BLaER1 treated with 17β-estradiol and CSF1 and Interleukin-3, amounts not matched to agents 10 nM and 100 nM (cell line): Measurements from ENCODE around the gene PMEPA1.

Experiments
- H3K27ac ChIP-seq, 11 experiments: shearing (Covaris generic); formaldehyde crosslinking; 2 replicates each; pipeline ENCODE4 v1.8.1; 2022
- H3K27me3 ChIP-seq, 11 experiments: shearing (Covaris generic); formaldehyde crosslinking; 2 replicates each; pipeline ENCODE4 v1.8.1; 2022
- H3K36me3 ChIP-seq, 11 experiments: shearing (Covaris generic); formaldehyde crosslinking; 2 replicates each; pipeline ENCODE4 v1.8.1; 2022
- H3K4me1 ChIP-seq, 10 experiments: shearing (Covaris generic); formaldehyde crosslinking; 2 replicates each; pipeline ENCODE4 v1.8.1; 2022
- H3K4me2 ChIP-seq, 11 experiments: shearing (Covaris generic); formaldehyde crosslinking; 2 replicates each; pipeline ENCODE4 v1.8.1; 2022
- H3K4me3 ChIP-seq, 10 experiments: shearing (Covaris generic); formaldehyde crosslinking; 2 replicates each; pipeline ENCODE4 v1.8.1; 2022
- H3K9ac ChIP-seq, 11 experiments: shearing (Covaris generic); formaldehyde crosslinking; 2 replicates each; pipeline ENCODE4 v1.8.1; 2022
- H3K9me3 ChIP-seq, 11 experiments: shearing (Covaris generic); formaldehyde crosslinking; replicated peaks in 1 of 11; 2 replicates each; pipeline ENCODE4 v1.8.1; 2022
- H4K20me1 ChIP-seq, 11 experiments: shearing (Covaris generic); formaldehyde crosslinking; 2 replicates each; pipeline ENCODE4 v1.8.1; 2022
- Cebpa-rat ChIP-seq, 11 experiments: shearing (Covaris generic); IDR thresholded peaks; 2 replicates each; pipeline ENCODE4 v1.8.1; 2022

Gene PMEPA1

DNA sequence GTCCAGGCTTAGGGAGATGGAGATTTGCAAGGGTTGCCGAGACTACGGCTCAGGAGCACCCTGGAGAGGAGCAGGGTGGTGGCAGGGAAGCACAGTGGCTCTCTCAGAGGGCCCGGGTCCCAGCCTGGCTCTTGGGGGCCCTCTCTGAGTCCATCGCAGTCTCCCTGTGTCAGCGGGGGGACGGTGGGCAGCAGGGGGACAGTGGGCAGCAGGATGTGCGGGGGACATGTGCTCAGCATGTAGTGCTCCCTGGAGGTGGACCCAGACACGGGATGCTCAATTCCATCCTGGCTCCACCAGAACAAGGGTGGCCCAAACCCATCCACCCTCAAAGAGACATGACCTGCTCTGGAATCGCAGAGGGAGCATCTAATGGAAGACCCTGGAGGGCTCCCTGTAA is 46.6 kb downstream of the PMEPA1 start:
- H3K27me3 ChIP-seq = peaks cover 0 to 6% (median 0%) of the 10 kb centered on the region in 11 experiments; a peak in 2 of 22 replicates
- H3K9ac ChIP-seq = peak overlapping the region in 4 of 11 experiments; percentile 41 to 61 (median 44); a peak in 4 of 22 replicates
- peaks cover 0 to 100% (median 67%) of the 10 kb centered on the region in 11 experiments; a peak in 14 of 22 replicates for H4K20me1 ChIP-seq
- peak overlapping the region in 4 of 11 experiments; percentile 4 to 36 (median 10); a peak in 3 of 22 replicates for H3K27ac ChIP-seq
- no peak overlapping the region for H3K4me3 ChIP-seq
- H3K9me3 ChIP-seq = no peaks in the 10 kb centered on the region
- peaks cover 7 to 100% (median 97%) of the 10 kb centered on the region in 10 experiments; a peak in 18 of 20 replicates for H3K4me1 ChIP-seq
- TF ChIP-seq Cebpa-rat (IDR thresholded peaks at IDR 0.05) = no peak
- H3K36me3 ChIP-seq = peaks cover 0 to 11% (median 0%) of the 10 kb centered on the region in 11 experiments; a peak in 3 of 22 replicates
- H3K4me2 ChIP-seq = peak overlapping the region in 9 of 11 experiments; percentile 15 to 93 (median 74); a peak in 16 of 22 replicates

- H3K4me2 ChIP-seq = peak overlapping the region in 9 of 11 experiments; percentile 15 to 93 (median 74); a peak in 16 of 22 replicates
- no peaks in the 10 kb centered on the region for H3K9me3 ChIP-seq
- peaks cover 0 to 100% (median 70%) of the 10 kb centered on the region in 11 experiments; a peak in 14 of 22 replicates for H4K20me1 ChIP-seq
- peak overlapping the region in 4 of 11 experiments; percentile 41 to 61 (median 44); a peak in 5 of 22 replicates for H3K9ac ChIP-seq
- no peak for TF ChIP-seq Cebpa-rat (IDR thresholded peaks at IDR 0.05)
- H3K27ac ChIP-seq = peak overlapping the region in 4 of 11 experiments; percentile 4 to 36 (median 10); a peak in 4 of 22 replicates
- peaks cover 0 to 17% (median 0%) of the 10 kb centered on the region in 11 experiments; a peak in 6 of 22 replicates for H3K36me3 ChIP-seq
- H3K4me1 ChIP-seq = peaks cover 7 to 100% (median 97%) of the 10 kb centered on the region in 10 experiments; a peak in 18 of 20 replicates
- H3K27me3 ChIP-seq = peaks cover 0 to 6% (median 0%) of the 10 kb centered on the region in 11 experiments; a peak in 2 of 22 replicates
- H3K4me3 ChIP-seq = no peak overlapping the region
Observed at GRCh38 chr20:57662456-57663240, 47.2 kb downstream of the PMEPA1 start.

GRCh38 chr20:57661746-57662455 is 47.9 kb downstream of the PMEPA1 start:
- Histone ChIP-seq H3K4me3 (no peak overlapping the region), H3K9me3 (no peaks in the 10 kb centered on the region), H3K4me1 (peaks cover 7 to 100% (median 96%) of the 10 kb centered on the region in 10 experiments; a peak in 18 of 20 replicates), H3K36me3 (peaks cover 0 to 24% (median 5%) of the 10 kb centered on the region in 11 experiments; a peak in 10 of 22 replicates), H3K27me3 (peaks cover 0 to 3% (median 0%) of the 10 kb centered on the region in 11 experiments; a peak in 2 of 22 replicates), H3K9ac (no peak overlapping the region; a peak in 1 of 22 replicates), H3K4me2 (peak overlapping the region in 10 of 11 experiments; percentile 2 to 93 (median 64); a peak in 17 of 22 replicates), H4K20me1 (peaks cover 0 to 100% (median 67%) of the 10 kb centered on the region in 11 experiments; a peak in 14 of 22 replicates), H3K27ac (no peak overlapping the region)
- TF ChIP-seq Cebpa-rat (IDR thresholded peaks at IDR 0.05) = no peak

DNA sequence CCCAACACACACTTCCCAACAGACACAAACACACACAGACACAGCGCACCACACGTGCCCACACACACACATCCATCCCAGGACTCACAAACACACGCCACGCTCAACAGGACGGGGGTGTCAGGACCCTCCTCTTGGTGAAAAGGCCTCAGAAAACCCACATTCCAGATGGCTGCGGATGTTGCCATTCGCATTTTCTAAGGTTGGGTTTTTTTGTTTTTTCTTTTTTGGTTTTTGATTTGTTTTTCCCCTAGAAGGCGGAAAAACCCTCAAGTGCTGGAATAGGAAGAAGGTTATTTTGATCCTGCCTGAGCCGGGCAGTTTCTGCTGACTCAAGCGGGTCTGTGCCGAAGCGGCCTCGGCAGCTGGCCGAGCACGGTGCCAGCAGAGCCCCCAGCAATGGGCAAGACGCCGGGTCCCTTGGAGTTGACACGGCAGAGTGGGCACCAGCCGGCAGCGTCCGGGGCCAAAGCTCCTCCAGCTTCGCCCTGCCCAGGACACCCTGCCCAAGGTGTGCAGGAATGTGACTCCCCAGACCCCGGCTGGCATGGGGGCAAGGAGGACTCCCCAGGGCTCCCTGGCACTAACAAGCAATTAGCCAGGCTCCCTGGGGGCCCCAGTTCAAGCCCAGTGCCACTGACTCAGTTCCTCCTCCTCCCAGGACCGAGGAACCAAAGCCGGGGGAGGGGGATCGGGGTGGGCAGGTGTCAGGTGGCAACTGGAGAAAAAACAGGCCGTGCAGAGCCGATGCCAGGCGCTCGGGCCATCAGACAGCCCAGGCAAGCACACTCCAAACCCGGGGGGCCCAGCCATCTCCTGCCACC is 48.7 kb downstream of the PMEPA1 start:
- Histone ChIP-seq H3K27ac (no peak overlapping the region), H3K4me2 (peak overlapping the region; percentile 27 to 93 (median 63); a peak in 20 of 22 replicates), H3K27me3 (no peaks in the 10 kb centered on the region; a peak in 1 of 22 replicates), H3K9ac (no peak overlapping the region), H3K36me3 (peaks cover 0 to 32% (median 13%) of the 10 kb centered on the region in 11 experiments; a peak in 10 of 22 replicates), H3K9me3 (no peaks in the 10 kb centered on the region), H3K4me1 (peaks cover 7 to 100% (median 88%) of the 10 kb centered on the region in 10 experiments; a peak in 18 of 20 replicates), H4K20me1 (peaks cover 0 to 100% (median 72%) of the 10 kb centered on the region in 11 experiments; a peak in 14 of 22 replicates), H3K4me3 (no peak overlapping the region)
- TF ChIP-seq Cebpa-rat (IDR thresholded peaks at IDR 0.05) = no peak

DNA sequence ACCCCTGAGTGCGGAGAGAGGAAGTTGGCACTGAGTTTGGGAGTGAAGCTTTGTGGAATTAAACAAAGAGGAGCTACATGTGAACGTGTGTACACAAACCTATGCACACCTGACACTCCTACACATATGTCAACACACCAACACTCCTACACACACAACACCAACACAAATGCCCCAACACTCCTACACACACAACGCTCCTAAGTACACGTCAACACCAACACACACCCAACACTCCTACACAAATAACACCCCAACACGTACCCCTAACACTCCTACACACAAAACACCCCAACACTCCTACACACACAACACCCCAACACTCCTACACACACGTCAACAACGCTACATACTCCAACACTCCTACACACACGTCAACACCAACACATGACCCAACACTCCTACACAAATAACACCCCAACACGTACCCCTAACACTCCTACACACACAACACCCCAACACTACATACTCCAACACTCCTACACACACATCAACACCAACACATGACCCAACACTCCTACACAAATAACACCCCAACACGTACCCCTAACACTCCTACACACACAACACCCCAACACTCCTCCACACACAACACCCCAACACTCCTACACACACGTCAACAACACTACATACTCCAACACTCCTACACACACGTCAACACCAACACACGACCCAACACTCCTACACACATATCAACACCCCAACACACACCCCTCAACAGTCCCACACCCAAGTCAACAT is 49.5 kb downstream of the PMEPA1 start:
- no peak for TF ChIP-seq Cebpa-rat (IDR thresholded peaks at IDR 0.05)
- Histone ChIP-seq H3K27ac (no peak overlapping the region), H3K9me3 (no peaks in the 10 kb centered on the region), H3K36me3 (peaks cover 0 to 32% (median 15%) of the 10 kb centered on the region in 11 experiments; a peak in 10 of 22 replicates), H3K4me3 (no peak overlapping the region), H4K20me1 (peaks cover 0 to 100% (median 65%) of the 10 kb centered on the region in 11 experiments; a peak in 14 of 22 replicates), H3K4me1 (peaks cover 7 to 98% (median 82%) of the 10 kb centered on the region in 10 experiments; a peak in 18 of 20 replicates), H3K9ac (no peak overlapping the region), H3K27me3 (no peaks in the 10 kb centered on the region; a peak in 1 of 22 replicates), H3K4me2 (peak overlapping the region in 10 of 11 experiments; percentile 27 to 93 (median 64); a peak in 18 of 22 replicates)

DNA sequence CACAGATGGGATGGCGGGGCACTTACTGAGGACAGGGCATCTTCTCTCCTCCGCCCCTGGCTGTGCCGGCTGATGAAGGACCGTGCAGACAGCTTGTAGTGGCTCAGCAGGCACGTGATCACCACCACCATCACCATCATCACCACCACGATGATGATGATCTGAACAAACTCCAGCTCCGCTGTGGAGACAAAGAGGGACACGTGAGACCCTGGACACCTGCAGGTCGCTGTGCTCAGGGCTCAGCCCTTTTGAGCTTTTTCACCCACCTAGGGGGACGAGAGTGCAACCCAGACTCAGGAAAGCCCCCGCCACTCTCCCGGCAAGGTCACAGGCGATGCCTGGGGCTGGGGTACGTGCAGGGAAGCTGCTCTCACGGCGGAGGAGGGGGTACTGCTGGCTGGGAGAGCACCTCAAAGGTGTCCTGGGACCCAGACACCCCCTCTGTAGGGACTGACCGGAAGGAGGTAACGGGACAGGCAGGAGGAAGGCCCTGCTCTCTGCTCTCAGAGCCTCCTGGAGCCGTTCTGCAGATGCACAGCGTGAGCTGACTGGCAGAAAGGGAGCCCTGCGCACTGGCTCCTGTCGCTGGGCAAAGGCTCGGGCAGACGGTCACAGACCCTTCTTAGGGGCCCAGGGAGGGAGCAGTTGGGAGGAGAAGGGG is 50.2 kb downstream of the PMEPA1 start:
- Histone ChIP-seq H3K27me3 (no peaks in the 10 kb centered on the region; a peak in 1 of 22 replicates), H3K9me3 (no peaks in the 10 kb centered on the region), H3K4me1 (peaks cover 7 to 98% (median 77%) of the 10 kb centered on the region in 10 experiments; a peak in 18 of 20 replicates), H3K36me3 (peaks cover 0 to 32% (median 15%) of the 10 kb centered on the region in 11 experiments; a peak in 10 of 22 replicates), H3K4me3 (no peak overlapping the region), H3K4me2 (peak overlapping the region in 9 of 11 experiments; percentile 29 to 93 (median 65); a peak in 16 of 22 replicates), H3K9ac (peak overlapping the region in 2 of 11 experiments; percentile 44; a peak in 2 of 22 replicates), H4K20me1 (peaks cover 0 to 100% (median 63%) of the 10 kb centered on the region in 11 experiments; a peak in 14 of 22 replicates), H3K27ac (no peak overlapping the region)
- no peak for TF ChIP-seq Cebpa-rat (IDR thresholded peaks at IDR 0.05)
